Cardiac septum (tissue), 1 donor: Measurements from ENCODE around the gene NPTN. TPM values are rescaled to one million over a fixed set of nuclear protein-coding genes. Genes with fewer than 3 reads are reported as not detected.

Experiments
- DNase-seq: peaks from one replicate; pipeline ENCODE4 v3.0.0-alpha.2; 2020; ENCODE audit warnings: low spot score
- intact Hi-C: fragments of 100-400 bp; cut with DNase I; formaldehyde crosslinking; loops from one replicate; pipeline ENCODE4 v1.14.0; 2022
- total RNA-seq: library from RNA; stranded (reverse); fragmentation: NEBNext Ultra II Directional; extraction: Animal tissue kit (Norgen Biotek cat#: 25700); gene quantifications from one replicate; pipeline ENCODE4 v1.2.1, GENCODE V29; 2021
- donor health status: DM: no; HTN: no; CAD: no.

Gene NPTN
- total RNA-seq, 1 donor from 2014 or later, result 175 TPM

DNA sequence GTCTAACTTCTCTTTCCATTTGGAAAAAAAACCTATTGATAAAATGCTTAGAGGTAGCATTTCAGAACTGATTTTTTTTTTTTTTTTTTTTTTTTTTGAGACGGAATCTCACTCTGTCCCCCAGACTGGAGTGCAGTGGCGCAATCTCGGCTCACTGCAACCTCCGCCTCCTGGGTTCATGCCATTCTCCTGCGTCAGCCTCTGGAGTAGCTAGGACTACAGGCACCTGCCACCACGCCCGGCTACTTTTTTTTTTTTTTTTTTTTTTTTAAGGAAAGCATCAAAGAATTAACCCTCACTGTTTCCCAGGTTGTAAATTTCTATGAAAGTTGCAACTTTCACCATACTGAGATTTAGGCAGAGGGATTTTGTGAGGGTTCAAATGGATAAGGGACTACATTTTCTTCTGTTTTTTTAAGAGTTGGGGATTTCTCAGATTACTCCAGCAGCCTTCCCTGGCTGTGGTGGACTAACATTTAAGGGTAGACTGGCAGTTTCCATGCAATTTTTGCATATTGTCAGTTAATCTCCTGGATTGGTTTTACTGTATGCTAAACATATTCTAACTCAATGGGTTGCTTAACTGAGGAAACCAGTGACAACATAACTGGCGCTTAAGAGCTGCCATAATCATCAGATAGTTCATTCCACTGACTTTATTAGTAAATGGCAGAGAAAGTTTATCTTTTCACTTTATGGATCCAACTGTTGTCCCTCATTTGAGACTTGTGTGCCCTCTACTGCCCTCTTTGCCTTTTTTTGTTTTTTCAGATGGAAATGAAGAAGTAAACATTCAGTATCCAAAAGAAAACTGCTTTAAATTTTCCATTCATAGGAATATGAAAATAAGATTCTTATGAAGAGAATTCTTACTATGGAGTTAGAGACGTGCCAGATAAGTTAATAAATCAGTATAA is 93.7 kb downstream of the NPTN start:
- intact Hi-C loops, result no loop called here
- no peak for DNase-seq

DNA sequence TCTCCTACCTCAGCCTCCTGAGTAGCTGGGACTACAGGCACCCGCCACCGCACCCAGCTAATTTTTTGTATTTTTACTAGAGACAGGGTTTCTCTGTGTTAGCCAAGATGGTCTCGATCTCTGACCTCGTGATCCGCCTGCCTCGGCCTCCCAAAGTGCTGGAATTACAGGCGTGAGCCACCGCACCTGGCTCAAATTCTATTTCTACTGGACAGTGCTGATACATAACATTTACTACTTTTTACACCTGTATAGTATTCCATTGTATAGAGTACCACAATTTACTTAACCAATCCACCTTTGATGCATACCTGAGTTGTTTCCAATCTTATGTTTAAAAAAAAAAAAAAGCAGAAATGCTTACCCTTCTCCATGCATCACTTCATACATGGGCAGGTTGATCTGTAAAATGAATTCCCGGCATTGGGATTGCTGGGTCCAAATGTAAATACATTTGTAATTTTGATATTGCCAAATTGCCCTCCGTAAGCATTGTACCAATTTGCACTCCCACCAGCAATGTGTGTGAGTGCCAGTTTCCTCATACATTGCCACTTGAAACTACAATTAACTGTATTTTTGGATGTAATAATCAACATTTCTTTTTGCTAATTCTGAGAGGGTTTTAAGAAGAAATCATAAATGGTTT is 94.5 kb downstream of the NPTN start:
- intact Hi-C loops, result no loop called here
- no peak for DNase-seq

DNA sequence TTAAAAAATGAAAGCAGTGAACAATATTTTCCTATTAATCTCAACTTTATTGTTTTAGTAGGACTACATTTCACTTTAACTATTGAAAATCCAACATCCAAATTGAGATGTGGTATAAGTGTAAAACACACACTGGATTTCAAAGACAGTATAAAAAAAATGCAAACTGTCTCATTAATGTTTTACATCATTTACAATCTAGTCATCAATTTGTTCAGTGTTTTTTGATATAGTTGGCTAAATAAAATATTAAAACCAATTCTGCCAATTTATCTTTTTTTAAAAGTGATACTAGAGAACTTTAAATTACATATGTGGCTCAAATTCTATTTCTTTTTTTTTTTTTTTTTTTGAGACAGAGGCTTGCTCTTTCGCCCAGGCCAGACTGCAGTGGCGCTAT is 95.1 kb downstream of the NPTN start:
- no peak for DNase-seq
- intact Hi-C loops, result no loop called here

GRCh38 chr15:73530649-73531048 is 102.5 kb downstream of the NPTN start:
- no peak for DNase-seq
- intact Hi-C loops, result no loop called here

- intact Hi-C loops, result no loop called here
- no peak for DNase-seq
Measured at GRCh38 chr15:73527598-73527997, 105.6 kb downstream of the NPTN start.

DNA sequence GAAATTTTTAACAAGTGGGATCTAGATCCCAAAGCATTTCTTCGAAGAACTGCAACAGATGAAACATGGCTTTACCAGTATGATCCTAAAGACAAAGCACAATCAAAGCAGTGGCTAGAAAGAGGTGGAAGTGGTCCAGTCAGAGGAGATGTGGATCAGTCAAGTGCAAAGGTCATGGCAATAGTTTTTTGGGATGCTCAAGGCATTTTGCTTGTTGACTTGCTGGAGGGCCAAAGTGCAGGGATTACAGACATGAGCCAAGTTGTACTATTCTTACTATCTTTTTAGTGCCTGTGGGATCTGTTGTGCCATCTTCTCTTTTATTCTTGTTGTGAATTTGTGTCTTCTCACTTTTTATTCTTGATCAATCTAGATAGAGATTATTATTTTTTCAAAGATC is 108.3 kb downstream of the NPTN start:
- no peak for DNase-seq
- intact Hi-C loops, result no loop called here

DNA sequence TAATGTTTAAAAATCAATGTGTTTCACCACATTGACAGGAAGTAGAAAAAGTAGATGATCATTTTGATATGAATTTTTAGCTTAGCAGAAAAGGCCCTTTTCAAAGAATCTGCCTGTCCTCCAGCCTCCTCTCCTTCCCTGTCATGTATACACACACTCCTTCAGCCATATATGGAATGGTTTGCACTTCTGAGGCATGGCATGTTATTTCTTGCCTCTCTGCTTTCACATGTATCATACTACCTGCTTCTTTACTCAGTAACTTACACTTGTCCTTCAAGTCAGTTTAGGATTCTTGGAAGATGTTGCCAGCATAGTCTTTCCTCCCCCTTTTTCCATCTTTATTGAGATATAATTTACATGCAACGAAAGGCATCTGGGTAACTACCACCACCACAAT is 111.2 kb downstream of the NPTN start:
- no peak for DNase-seq
- intact Hi-C loops, result no loop called here

- intact Hi-C loops, result loop anchor here (10.0 kb wide), 1 partner anchor 154 kb away; the partner anchor contains the start of gene HCN4
- DNase-seq, result no peak
Measured at GRCh38 chr15:73518876-73519733, 114.1 kb downstream of the NPTN start.

GRCh38 chr15:73518180-73518862 is 114.9 kb downstream of the NPTN start:
- intact Hi-C loops, result loop anchor here (10.0 kb wide), 1 partner anchor 154 kb away; the partner anchor contains the start of gene HCN4
- no peak for DNase-seq

DNA sequence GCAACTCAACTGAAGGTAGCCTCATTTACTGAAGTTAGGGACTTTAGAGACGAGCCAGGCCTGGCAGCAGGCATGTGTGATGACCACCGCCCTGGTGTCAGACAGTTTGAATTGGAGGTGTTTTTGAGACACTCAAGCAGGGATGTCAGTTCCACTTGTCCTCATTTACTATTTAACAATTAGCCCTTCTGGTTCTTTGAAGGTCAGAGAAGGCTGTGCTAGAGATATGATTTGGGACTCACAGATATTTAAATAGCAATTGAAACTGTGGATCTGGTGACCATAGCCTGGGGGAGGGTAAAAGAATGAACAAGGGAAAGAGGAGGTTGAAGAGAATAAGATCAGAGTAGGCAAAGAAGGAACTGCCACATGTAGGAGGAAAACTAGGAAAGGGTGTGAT is 115.6 kb downstream of the NPTN start:
- intact Hi-C loops, result loop anchor here (10.0 kb wide), 1 partner anchor 153 kb away; the partner anchor contains the start of gene HCN4
- DNase-seq, result no peak

- intact Hi-C loops, result loop anchor here (10.0 kb wide), 1 partner anchor 151 kb away; the partner anchor contains the start of gene HCN4
- no peak for DNase-seq
Measured at GRCh38 chr15:73515527-73515926, 117.7 kb downstream of the NPTN start.

Other genes starting within 250 kb of the NPTN start
- gene REC114, start 190.2 kb downstream of the NPTN start, total RNA-seq, result not detected
- 40.6 TPM for gene CD276, start 51.0 kb upstream of the NPTN start, total RNA-seq
- 55.3 TPM for gene INSYN1, start 120.0 kb upstream of the NPTN start, total RNA-seq
- gene TBC1D21, start 240.2 kb upstream of the NPTN start, total RNA-seq, result not detected